Measurements from ENCODE around the gene ZNF415. TPM values are rescaled to one million over a fixed set of nuclear protein-coding genes. Genes with fewer than 3 reads are reported as not detected.
"Not testable (repeated sequence)": the region's sequence is repeated elsewhere in the genome, so short reads cannot be mapped to it uniquely, and the experiment has no call there.

ZNF415 gene
- 10 to 100 TPM; 18.7 to 28.2 (median 22.1) TPM for polyA plus RNA-seq (ENCODE audit: insufficient read length in 4 of 4)

GRCh38 chr19:53132141-53132991 lies at the start of gene ZNF415:
ZNF415 (minus strand) TSS chr19:53132910; CDS start chr19:53122676, 10,234 bp downstream.
- peak; percentile 69 to 92 (median 74) for DNase-seq (ENCODE audit: low read depth in 4 of 4, low spot score in 2 of 4)

GRCh38 chr19:53182202-53182601 lies 49.5 kb upstream of the ZNF415 start:
- DNase-seq (ENCODE audit: low read depth in 4 of 4, low spot score in 2 of 4), result no peak

- DNase-seq (ENCODE audit: low read depth in 4 of 4, low spot score in 2 of 4), result no peak
These were observed 45.3 kb upstream of the ZNF415 start for GRCh38 chr19:53177986-53178385.

- DNase-seq (ENCODE audit: low read depth in 4 of 4, low spot score in 2 of 4), result no peak
These were observed 40.2 kb upstream of the ZNF415 start for GRCh38 chr19:53172889-53173288.

- no peak for DNase-seq (ENCODE audit: low read depth in 4 of 4, low spot score in 2 of 4)
These were observed 33.0 kb upstream of the ZNF415 start for GRCh38 chr19:53165691-53166091.

GRCh38 chr19:53161123-53161522 lies 28.4 kb upstream of the ZNF415 start:
- DNase-seq (ENCODE audit: low read depth in 4 of 4, low spot score in 2 of 4), result no peak

- DNase-seq (ENCODE audit: low read depth in 4 of 4, low spot score in 2 of 4), result no peak
These were observed 27.6 kb upstream of the ZNF415 start for GRCh38 chr19:53160350-53160749.

- DNase-seq (ENCODE audit: low read depth in 4 of 4, low spot score in 2 of 4), result peak in 1 of 4 donors; percentile 20
These were observed 25.5 kb upstream of the ZNF415 start for GRCh38 chr19:53158119-53158656.

GRCh38 chr19:53157626-53158025 lies 24.9 kb upstream of the ZNF415 start:
- DNase-seq (ENCODE audit: low read depth in 4 of 4, low spot score in 2 of 4), result no peak

- no peak for DNase-seq (ENCODE audit: low read depth in 4 of 4, low spot score in 2 of 4)
These were observed 24.1 kb upstream of the ZNF415 start for GRCh38 chr19:53156850-53157249.

- DNase-seq (ENCODE audit: low read depth in 4 of 4, low spot score in 2 of 4), result no peak
These were observed 14.9 kb upstream of the ZNF415 start for GRCh38 chr19:53147645-53148044.

GRCh38 chr19:53140351-53140750 lies 7.6 kb upstream of the ZNF415 start:
- DNase-seq (ENCODE audit: low read depth in 4 of 4, low spot score in 2 of 4), result no peak

GRCh38 chr19:53136432-53136831 lies 3.7 kb upstream of the ZNF415 start:
- no peak for DNase-seq (ENCODE audit: low read depth in 4 of 4, low spot score in 2 of 4)

- DNase-seq (ENCODE audit: low read depth in 4 of 4, low spot score in 2 of 4), result peak in 1 of 4 donors; percentile 3
These were observed 983 bp downstream of the ZNF415 start for GRCh38 chr19:53131727-53132126.

- no peak for DNase-seq (ENCODE audit: low read depth in 4 of 4, low spot score in 2 of 4)
These were observed 1.6 kb downstream of the ZNF415 start for GRCh38 chr19:53131085-53131590.

- no peak for DNase-seq (ENCODE audit: low read depth in 4 of 4, low spot score in 2 of 4)
These were observed 2.2 kb downstream of the ZNF415 start for GRCh38 chr19:53130506-53130905.

GRCh38 chr19:53126733-53127526 lies 5.8 kb downstream of the ZNF415 start:
- DNase-seq (ENCODE audit: low read depth in 4 of 4, low spot score in 2 of 4), result not testable (repeated sequence)

GRCh38 chr19:53123400-53123799 lies 9.3 kb downstream of the ZNF415 start:
- DNase-seq (ENCODE audit: low read depth in 4 of 4, low spot score in 2 of 4), result no peak

- DNase-seq (ENCODE audit: low read depth in 4 of 4, low spot score in 2 of 4), result no peak
These were observed 20.4 kb downstream of the ZNF415 start for GRCh38 chr19:53112286-53112685.

GRCh38 chr19:53109527-53109926 lies 23.2 kb downstream of the ZNF415 start:
- no peak for DNase-seq (ENCODE audit: low read depth in 4 of 4, low spot score in 2 of 4)

Data from left renal cortex interstitium (tissue), 4 donors.